ENCODE results near the gene EWSR1. TPM values are rescaled to one million over a fixed set of nuclear protein-coding genes. Genes with fewer than 3 reads are reported as not detected.

EWSR1 gene
- total and polyA plus RNA-seq, 8 donors: 125 to 352 (median 335) TPM

- H3K27ac ChIP-seq: no peak overlapping the region
- H3K36me3 ChIP-seq: peaks cover 0 to 100% of the 10 kb centered on the region in 2 donors
- no peak for ATAC-seq
- H3K9me3 ChIP-seq: no peaks in the 10 kb centered on the region
- no peaks in the 10 kb centered on the region for H3K4me1 ChIP-seq
- DNase-seq: peak in 1 of 4 donors; percentile 52
- no peaks in the 10 kb centered on the region for H3K27me3 ChIP-seq
- intact Hi-C loops (cut with DNase I): no loop called here
- TF ChIP-seq CTCF (IDR thresholded peaks at IDR 0.05): no peak
- no peak overlapping the region for H3K4me3 ChIP-seq
These were observed 64.9 kb downstream of the EWSR1 start for GRCh38 chr22:29332886-29333496.

- ATAC-seq: no peak
- Histone ChIP-seq H3K27me3 (no peaks in the 10 kb centered on the region), H3K9me3 (no peaks in the 10 kb centered on the region), H3K4me3 (no peak overlapping the region), H3K4me1 (no peaks in the 10 kb centered on the region), H3K27ac (no peak overlapping the region), H3K36me3 (peaks cover 0 to 100% of the 10 kb centered on the region in 2 donors)
- intact Hi-C loops (cut with DNase I): no loop called here
- peak in 1 of 4 donors; percentile 50 for DNase-seq
- TF ChIP-seq CTCF (IDR thresholded peaks at IDR 0.05): no peak
These were observed 66.1 kb downstream of the EWSR1 start for GRCh38 chr22:29334148-29334547.

GRCh38 chr22:29334696-29335344 is 66.8 kb downstream of the EWSR1 start:
- Histone ChIP-seq H3K9me3 (no peaks in the 10 kb centered on the region), H3K36me3 (peaks cover 0 to 100% of the 10 kb centered on the region in 2 donors), H3K27ac (no peak overlapping the region), H3K4me3 (no peak overlapping the region), H3K4me1 (no peaks in the 10 kb centered on the region), H3K27me3 (no peaks in the 10 kb centered on the region)
- DNase-seq (peak in 1 of 4 donors; percentile 49), ATAC-seq (no peak)
- TF ChIP-seq CTCF (IDR thresholded peaks at IDR 0.05): no peak
- intact Hi-C loops (cut with DNase I): no loop called here

GRCh38 chr22:29335656-29336055 is 67.6 kb downstream of the EWSR1 start:
- no peaks in the 10 kb centered on the region for H3K4me1 ChIP-seq
- no peak for ATAC-seq
- H3K27me3 ChIP-seq: no peaks in the 10 kb centered on the region
- H3K36me3 ChIP-seq: peaks cover 0 to 100% of the 10 kb centered on the region in 2 donors
- intact Hi-C loops (cut with DNase I): no loop called here
- TF ChIP-seq CTCF (IDR thresholded peaks at IDR 0.05): no peak
- DNase-seq: peak in 1 of 4 donors; percentile 61
- H3K9me3 ChIP-seq: no peaks in the 10 kb centered on the region
- no peak overlapping the region for H3K4me3 ChIP-seq
- H3K27ac ChIP-seq: no peak overlapping the region

GRCh38 chr22:29336751-29337490 is 68.9 kb downstream of the EWSR1 start:
- H3K36me3 ChIP-seq: peaks cover 0 to 100% of the 10 kb centered on the region in 2 donors
- no peaks in the 10 kb centered on the region for H3K9me3 ChIP-seq
- H3K27ac ChIP-seq: no peak overlapping the region
- no peaks in the 10 kb centered on the region for H3K27me3 ChIP-seq
- peak in 1 of 4 donors; percentile 51 for DNase-seq
- intact Hi-C loops (cut with DNase I): no loop called here
- TF ChIP-seq CTCF (IDR thresholded peaks at IDR 0.05): no peak
- H3K4me1 ChIP-seq: no peaks in the 10 kb centered on the region
- ATAC-seq: peak; percentile 40
- H3K4me3 ChIP-seq: no peak overlapping the region
